ENCODE results near the gene TBC1D20. TPM values are rescaled to one million over a fixed set of nuclear protein-coding genes. Genes with fewer than 3 reads are reported as not detected.

TBC1D20 gene
- total RNA-seq, 1 donor from 2014 or later, result 30.9 TPM

DNA sequence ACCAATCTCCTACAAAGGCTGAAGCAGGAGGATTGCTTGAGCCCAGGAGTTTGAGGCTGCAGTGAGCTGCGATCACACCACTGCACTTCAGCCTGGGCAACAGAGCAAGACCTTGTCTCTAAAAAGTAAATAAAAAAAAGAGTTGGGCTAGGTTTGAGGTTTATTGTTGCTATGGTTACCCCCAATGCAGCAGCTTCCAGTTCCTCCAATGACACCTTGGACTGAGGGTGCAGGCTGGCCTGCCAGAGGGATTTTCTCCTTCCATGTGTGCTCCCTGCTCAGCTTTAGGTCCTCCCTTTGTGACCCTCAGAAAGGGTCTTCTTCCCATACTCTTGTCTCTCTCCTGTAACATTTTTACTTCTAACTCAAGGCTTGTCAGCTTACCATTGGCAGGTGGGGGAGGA is 10.6 kb upstream of the TBC1D20 start:
- no peaks in the 10 kb centered on the region for H3K27me3 ChIP-seq
- peaks cover 0 to 4% of the 10 kb centered on the region in 2 donors for H3K36me3 ChIP-seq
- TF ChIP-seq, protein P1, sequence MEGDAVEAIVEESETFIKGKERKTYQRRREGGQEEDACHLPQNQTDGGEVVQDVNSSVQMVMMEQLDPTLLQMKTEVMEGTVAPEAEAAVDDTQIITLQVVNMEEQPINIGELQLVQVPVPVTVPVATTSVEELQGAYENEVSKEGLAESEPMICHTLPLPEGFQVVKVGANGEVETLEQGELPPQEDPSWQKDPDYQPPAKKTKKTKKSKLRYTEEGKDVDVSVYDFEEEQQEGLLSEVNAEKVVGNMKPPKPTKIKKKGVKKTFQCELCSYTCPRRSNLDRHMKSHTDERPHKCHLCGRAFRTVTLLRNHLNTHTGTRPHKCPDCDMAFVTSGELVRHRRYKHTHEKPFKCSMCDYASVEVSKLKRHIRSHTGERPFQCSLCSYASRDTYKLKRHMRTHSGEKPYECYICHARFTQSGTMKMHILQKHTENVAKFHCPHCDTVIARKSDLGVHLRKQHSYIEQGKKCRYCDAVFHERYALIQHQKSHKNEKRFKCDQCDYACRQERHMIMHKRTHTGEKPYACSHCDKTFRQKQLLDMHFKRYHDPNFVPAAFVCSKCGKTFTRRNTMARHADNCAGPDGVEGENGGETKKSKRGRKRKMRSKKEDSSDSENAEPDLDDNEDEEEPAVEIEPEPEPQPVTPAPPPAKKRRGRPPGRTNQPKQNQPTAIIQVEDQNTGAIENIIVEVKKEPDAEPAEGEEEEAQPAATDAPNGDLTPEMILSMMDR (IDR thresholded peaks at IDR 0.05), result no peak
- TF ChIP-seq POLR2A (IDR thresholded peaks at IDR 0.05) (no peak), POLR2AphosphoS5 (IDR thresholded peaks at IDR 0.05; ENCODE audit: insufficient read depth in 1 of 2, low read depth in 1 of 2) (no peak)
- no peaks in the 10 kb centered on the region for H3K9me3 ChIP-seq
- H3K4me1 ChIP-seq, result no peaks in the 10 kb centered on the region
- H3K27ac ChIP-seq, result no peak overlapping the region
- DNase-seq (ENCODE audit: extremely low spot score in 2 of 2), result no peak
- intact Hi-C loops (cut with DNase I), result loop anchor here (10.0 kb wide), 1 partner anchor 108 kb away; no protein-coding TSS in a partner anchor
- H3K4me3 ChIP-seq, result no peak overlapping the region

DNA sequence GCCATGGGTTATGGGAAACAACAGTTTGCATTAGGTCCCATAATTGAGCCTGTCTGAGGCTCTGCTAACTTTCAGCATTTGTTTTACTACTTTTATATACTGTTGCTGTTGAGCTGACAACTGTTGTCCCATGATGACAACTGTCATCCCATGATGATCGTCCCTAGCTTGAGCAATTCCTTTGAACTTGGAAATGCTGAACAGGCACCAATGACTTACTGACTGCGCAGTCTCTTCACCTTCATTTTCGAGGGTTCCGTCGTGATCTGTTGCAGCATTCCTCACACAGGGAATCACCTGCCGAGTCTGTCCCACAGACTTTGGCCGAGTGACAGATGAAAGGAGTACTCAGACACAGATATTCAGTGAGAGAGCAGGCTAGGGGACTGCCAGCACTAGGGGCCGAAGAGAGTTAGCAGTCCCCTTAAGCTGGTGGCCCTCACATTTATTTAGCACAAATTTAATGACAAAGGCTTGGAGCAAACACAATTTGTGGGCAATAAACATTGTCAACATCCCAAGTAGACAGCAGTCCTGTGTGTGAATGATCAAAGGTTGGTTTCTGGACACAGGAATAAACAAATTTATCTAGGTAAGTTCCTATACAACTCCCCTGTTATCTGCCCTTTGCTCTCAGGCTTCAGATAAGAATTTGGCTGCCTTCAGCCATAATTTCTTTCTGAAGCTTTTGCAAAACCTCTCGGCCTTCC is 10.0 kb upstream of the TBC1D20 start:
- Histone ChIP-seq H3K4me1 (no peaks in the 10 kb centered on the region), H3K36me3 (peaks cover 0 to 2% of the 10 kb centered on the region in 2 donors), H3K9me3 (no peaks in the 10 kb centered on the region), H3K27ac (no peak overlapping the region), H3K27me3 (no peaks in the 10 kb centered on the region), H3K4me3 (no peak overlapping the region)
- DNase-seq (ENCODE audit: extremely low spot score in 2 of 2), result no peak
- intact Hi-C loops (cut with DNase I), result loop anchor here (10.0 kb wide), 1 partner anchor 107 kb away; no protein-coding TSS in a partner anchor
- TF ChIP-seq, protein P1 (IDR thresholded peaks at IDR 0.05), result no peak
- TF ChIP-seq POLR2A (IDR thresholded peaks at IDR 0.05), result no peak
- TF ChIP-seq POLR2AphosphoS5 (IDR thresholded peaks at IDR 0.05; ENCODE audit: insufficient read depth in 1 of 2, low read depth in 1 of 2), result no peak

DNA sequence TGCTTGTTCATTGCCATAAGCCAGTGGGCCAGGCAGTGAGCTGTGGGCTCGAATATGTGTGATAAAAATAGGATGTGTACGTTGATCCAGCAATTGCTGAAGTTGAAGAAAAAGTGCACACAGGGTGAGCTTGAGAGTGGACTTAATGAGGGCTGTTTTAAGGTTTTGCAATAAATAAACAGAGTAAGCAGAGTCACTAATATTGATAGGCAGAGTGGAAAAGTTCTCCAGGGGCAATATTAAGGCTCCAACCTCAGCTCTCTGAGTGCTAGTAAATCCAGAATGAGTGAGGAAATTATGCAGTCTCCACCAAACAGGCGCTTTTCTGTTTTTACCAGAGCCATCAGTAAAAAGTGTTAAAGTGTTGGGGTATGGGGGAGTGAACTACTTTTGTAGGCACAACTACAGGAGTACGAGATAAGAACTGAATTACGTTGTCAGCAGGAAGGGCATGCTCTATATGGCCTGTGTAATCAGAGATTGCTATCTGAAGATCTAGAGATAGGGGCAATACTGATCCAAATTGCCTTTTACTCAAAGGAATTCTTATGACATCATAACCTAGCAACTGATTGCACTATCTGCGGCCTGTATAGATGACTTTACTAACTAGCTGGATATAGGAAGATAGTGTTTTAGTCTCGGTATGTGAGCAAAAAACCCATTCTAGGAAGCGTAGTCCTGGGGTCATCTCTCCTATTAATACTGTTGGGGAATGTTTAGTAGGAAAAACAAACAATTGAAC is 7.6 kb upstream of the TBC1D20 start:
- Histone ChIP-seq H3K27me3 (no peaks in the 10 kb centered on the region), H3K36me3 (no peaks in the 10 kb centered on the region), H3K9me3 (no peaks in the 10 kb centered on the region), H3K4me1 (no peaks in the 10 kb centered on the region), H3K4me3 (no peak overlapping the region), H3K27ac (no peak overlapping the region)
- intact Hi-C loops (cut with DNase I), result loop anchor here (10.0 kb wide), 1 partner anchor 105 kb away; no protein-coding TSS in a partner anchor
- no peak for DNase-seq (ENCODE audit: extremely low spot score in 2 of 2)
- no peak for TF ChIP-seq POLR2AphosphoS5 (IDR thresholded peaks at IDR 0.05; ENCODE audit: insufficient read depth in 1 of 2, low read depth in 1 of 2)
- no peak for TF ChIP-seq POLR2A (IDR thresholded peaks at IDR 0.05)
- TF ChIP-seq, protein P1 (IDR thresholded peaks at IDR 0.05), result no peak

DNA sequence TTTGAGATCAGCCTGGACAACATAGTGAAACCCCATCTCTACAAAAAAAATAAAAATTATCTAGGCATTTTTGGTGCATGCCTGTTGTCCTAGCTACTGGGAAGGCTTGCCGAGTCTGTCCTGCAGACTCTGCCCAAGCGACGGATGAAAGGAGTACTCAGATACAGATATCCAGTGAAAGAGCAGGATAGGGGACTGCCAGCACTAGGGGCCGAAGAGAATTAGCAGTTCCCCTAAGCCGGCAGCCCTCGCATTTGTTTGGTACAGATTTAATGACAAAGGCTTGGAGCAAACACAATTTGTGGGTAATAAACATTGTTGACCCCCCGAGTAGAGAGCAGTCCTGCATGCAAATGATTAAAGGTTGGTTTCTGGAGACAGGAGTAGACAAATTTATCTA is 5.4 kb upstream of the TBC1D20 start:
- intact Hi-C loops (cut with DNase I), result no loop called here
- DNase-seq (ENCODE audit: extremely low spot score in 2 of 2), result no peak
- H3K4me1 ChIP-seq, result peaks cover 5% of the 10 kb centered on the region
- TF ChIP-seq POLR2A (IDR thresholded peaks at IDR 0.05) (no peak), POLR2AphosphoS5 (IDR thresholded peaks at IDR 0.05; ENCODE audit: insufficient read depth in 1 of 2, low read depth in 1 of 2) (no peak)
- TF ChIP-seq, protein P1 (IDR thresholded peaks at IDR 0.05), result no peak
- no peaks in the 10 kb centered on the region for H3K36me3 ChIP-seq
- H3K27ac ChIP-seq, result no peak overlapping the region
- no peak overlapping the region for H3K4me3 ChIP-seq
- no peaks in the 10 kb centered on the region for H3K9me3 ChIP-seq
- H3K27me3 ChIP-seq, result no peaks in the 10 kb centered on the region

Data from vagina (tissue), 2 donors.